ENCODE results near the gene AGMO.
"Not testable (repeated sequence)": the region's sequence is repeated elsewhere in the genome, so short reads cannot be mapped to it uniquely, and the experiment has no call there.

The AGMO gene

DNA sequence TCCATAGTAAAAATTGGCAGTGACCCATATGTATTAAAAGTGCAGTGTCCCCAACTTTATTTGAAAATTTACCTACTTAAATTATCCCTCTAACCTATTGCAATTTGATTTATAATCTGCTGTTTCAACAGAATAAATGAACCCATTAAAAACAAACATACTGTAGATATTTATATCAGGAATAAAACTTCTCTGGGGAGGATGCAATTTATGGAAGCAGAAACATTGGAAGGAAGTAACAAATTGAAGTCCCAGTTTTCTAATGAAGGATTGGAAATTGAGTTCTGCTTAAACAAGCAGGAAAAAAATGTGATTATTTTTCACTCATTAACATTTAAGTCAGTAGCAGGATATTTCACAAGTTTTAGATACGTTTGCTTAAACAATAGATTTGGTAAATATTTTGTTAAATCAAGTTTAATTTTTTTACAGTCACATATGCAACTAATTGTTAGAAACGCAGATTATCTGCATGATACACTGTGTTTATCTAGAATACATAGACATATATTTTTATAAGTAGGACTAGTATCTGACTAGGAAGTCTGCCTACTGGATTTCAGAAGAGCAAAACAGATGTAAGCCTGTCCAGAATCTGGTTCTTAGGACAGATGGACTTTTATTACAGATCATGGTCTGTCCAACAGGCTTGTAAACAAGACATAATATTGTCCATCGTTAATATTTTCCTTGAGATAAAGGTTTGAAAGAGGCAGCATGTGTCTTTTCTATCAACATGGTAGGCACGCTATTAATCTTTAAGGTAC is 5.3 kb downstream of the AGMO start:
- no peak for DNase-seq (ENCODE audit: low read depth)
- TF ChIP-seq, protein P1, sequence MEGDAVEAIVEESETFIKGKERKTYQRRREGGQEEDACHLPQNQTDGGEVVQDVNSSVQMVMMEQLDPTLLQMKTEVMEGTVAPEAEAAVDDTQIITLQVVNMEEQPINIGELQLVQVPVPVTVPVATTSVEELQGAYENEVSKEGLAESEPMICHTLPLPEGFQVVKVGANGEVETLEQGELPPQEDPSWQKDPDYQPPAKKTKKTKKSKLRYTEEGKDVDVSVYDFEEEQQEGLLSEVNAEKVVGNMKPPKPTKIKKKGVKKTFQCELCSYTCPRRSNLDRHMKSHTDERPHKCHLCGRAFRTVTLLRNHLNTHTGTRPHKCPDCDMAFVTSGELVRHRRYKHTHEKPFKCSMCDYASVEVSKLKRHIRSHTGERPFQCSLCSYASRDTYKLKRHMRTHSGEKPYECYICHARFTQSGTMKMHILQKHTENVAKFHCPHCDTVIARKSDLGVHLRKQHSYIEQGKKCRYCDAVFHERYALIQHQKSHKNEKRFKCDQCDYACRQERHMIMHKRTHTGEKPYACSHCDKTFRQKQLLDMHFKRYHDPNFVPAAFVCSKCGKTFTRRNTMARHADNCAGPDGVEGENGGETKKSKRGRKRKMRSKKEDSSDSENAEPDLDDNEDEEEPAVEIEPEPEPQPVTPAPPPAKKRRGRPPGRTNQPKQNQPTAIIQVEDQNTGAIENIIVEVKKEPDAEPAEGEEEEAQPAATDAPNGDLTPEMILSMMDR (IDR thresholded peaks at IDR 0.05; ENCODE audit: low read length, missing control alignments) = no peak
- no peak overlapping the region for H3K4me3 ChIP-seq (replicated peaks; ENCODE audit: low read depth, low read length)

DNA sequence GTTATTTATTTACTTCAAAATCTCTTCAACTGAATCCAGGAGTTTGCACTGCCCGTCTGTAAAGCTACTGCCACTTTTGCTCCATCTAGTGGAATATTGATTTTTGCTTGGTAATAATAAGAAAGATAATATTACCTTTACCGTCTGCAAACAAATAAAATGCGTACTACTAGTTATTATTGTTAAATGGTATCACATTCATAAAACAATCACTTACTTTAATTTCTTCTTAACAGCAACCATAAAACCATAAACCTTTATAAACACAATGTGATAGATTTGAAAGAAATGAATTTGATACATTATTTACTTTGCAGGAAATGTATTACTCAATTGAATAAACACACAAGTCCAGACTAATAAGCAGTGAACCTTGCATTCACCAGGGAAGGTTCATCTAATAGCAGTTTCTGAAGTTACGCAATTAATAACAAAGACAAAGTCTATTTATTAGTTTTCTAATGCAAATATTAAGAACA is 6.4 kb downstream of the AGMO start:
- H3K4me3 ChIP-seq (replicated peaks; ENCODE audit: low read depth, low read length) = no peak overlapping the region
- DNase-seq (ENCODE audit: low read depth) = peak; percentile 43
- TF ChIP-seq, protein P1 (IDR thresholded peaks at IDR 0.05; ENCODE audit: low read length, missing control alignments) = peak; percentile 29

DNA sequence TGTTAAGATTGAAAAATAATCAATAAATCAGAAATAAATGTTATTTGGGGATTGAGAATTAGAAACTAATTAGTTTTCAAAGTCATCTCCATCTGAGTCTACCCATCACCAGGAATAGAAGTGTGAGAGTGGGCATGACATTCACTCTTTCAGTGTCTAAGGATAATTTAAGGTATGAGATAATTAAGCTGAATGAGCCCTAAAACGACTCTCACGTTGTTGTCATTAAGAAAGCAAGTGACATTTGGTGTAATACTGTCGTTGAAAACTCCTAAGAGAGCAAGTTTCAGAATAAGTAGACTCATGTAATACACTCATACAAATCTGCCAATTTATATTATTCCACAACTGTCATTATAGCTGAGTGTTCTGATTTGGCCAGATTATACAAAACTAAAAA is 7.1 kb downstream of the AGMO start:
- TF ChIP-seq, protein P1 (IDR thresholded peaks at IDR 0.05; ENCODE audit: low read length, missing control alignments) = no peak
- DNase-seq (ENCODE audit: low read depth) = no peak
- no peak overlapping the region for H3K4me3 ChIP-seq (replicated peaks; ENCODE audit: low read depth, low read length)

DNA sequence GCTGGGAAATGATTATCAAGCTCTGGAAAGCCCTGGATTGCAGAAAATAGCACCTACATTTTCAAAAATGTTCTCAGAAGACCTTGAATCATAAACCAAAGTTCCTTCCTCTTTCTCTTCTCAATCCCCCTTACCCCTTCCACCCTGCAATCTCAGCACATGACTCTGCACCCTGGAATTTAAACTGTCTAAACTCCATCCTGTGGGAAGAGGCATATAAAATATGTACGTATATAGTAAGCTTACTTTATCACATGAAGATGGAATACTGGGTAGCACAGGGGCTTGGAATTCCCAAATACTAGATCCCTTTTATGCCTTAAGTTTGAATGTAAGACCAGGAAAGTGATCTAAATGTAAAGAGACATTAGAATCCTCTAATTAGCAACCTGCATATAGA is 7.7 kb downstream of the AGMO start:
- DNase-seq (ENCODE audit: low read depth) = peak; percentile 22
- H3K4me3 ChIP-seq (replicated peaks; ENCODE audit: low read depth, low read length) = no peak overlapping the region
- TF ChIP-seq, protein P1 (IDR thresholded peaks at IDR 0.05; ENCODE audit: low read length, missing control alignments) = no peak

DNA sequence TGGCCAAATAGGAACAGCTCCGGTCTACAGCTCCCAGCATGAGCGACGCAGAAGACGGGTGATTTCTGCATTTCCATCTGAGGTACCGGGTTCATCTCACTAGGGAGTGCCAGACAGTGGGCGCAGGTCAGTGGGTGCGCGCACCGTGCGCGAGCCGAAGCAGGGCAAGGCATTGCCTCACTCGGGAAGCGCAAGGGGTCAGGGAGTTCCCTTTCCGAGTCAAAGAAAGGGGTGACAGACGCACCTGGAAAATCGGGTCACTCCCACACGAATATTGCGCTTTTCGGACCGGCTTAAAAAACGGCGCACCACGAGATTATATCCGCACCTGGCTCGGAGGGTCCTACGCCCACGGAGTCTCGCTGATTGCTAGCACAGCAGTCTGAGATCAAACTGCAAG is 14.5 kb downstream of the AGMO start:
- H3K4me3 ChIP-seq (replicated peaks; ENCODE audit: low read depth, low read length); DNase-seq (ENCODE audit: low read depth): not testable (repeated sequence)

DNA sequence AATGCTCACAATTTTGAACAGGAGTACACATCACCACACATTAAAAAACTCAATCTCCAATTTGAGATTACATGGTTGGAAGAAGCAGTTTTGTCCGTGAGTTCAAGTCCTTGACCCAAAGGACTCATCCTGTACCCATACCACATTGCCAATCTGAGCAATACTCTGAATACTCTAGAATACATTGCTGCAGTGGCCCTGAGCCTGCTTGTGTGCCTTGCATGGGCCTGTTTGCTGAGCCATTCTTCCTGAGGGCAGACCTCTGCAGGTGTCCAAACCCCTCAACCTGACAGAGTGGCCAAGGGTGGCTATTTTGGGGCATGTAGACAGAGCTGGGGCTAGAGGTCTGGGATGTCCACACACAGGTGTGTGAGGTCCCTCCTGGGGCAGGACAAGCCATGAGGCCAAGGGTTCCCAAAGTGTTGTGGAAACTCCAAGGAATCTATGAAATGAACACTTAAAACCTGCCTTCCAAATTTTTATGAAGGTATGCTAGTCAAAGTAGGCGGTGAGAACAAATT is 15.5 kb downstream of the AGMO start:
- no peak overlapping the region for H3K4me3 ChIP-seq (replicated peaks; ENCODE audit: low read depth, low read length)
- TF ChIP-seq, protein P1 (IDR thresholded peaks at IDR 0.05; ENCODE audit: low read length, missing control alignments) = no peak
- DNase-seq (ENCODE audit: low read depth) = no peak

DNA sequence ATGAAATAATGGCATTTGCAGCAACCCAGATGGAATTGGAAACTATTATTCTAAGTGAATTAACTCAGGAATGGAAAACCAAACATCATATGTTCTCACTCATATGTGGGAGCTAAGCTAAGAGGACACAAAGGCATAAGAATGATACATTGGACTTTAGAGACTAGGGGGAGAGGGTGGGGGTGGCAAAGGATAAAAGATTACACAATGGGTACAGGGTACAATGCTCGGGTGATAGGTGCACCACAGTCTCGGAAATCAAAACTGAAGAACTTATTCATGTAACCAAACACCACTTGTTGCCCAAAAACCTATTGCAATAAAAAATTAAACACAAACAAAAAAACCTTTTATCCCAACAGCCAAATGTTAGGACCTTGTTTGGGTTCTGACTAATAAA is 17.8 kb downstream of the AGMO start:
- no peak overlapping the region for H3K4me3 ChIP-seq (replicated peaks; ENCODE audit: low read depth, low read length)
- DNase-seq (ENCODE audit: low read depth) = no peak
- TF ChIP-seq, protein P1 (IDR thresholded peaks at IDR 0.05; ENCODE audit: low read length, missing control alignments) = no peak
